Activated CD8-positive, alpha-beta memory T cell treated with anti-CD3 and anti-CD28 coated beads for 1 hour (primary cell): ENCODE measurements around the gene LCN2.
A peak's percentile ranks its signal among the peaks of the same experiment; 100 is the strongest.
"Not testable (repeated sequence)": the region's sequence is repeated elsewhere in the genome, so short reads cannot be mapped to it uniquely, and the experiment has no call there.

ENCODE experiments used
- DNase-seq, 2 donors: peaks; one replicate each; pipeline ENCODE4 v3.0.0-alpha.2; 2020; ENCODE audit warnings: low read depth in 1 of 2; ENCODE audit errors: extremely low read depth in 1 of 2

The LCN2 gene

DNA sequence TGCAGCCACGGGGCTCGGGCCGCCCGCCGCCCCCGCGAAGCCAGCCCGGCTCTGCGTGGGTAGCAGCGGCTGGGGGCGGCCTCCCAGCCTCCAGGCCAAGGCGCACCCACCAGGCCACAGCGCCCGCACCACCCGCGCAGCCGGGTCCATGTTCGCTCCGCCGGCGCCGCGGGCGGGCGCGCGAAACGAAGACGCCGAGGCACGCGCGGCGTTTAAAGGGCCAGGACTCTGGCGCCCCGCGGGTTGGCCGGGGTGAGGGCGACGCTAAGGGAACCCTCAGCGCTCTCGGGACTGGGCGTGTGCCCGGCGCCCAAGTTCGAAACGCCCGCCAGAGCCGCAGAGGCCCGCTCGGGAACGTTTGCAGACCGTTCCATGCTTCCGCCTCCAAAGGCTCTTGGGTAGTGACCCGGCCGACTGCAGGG lies 21.7 kb upstream of the LCN2 start, which contains the start of gene PTGES2:
PTGES2 (minus strand) TSS at position 162 of the 422 bp plus-strand sequence; CDS start at position 150, 12 bp downstream.
- peak; percentile 23 to 75 for DNase-seq

DNA sequence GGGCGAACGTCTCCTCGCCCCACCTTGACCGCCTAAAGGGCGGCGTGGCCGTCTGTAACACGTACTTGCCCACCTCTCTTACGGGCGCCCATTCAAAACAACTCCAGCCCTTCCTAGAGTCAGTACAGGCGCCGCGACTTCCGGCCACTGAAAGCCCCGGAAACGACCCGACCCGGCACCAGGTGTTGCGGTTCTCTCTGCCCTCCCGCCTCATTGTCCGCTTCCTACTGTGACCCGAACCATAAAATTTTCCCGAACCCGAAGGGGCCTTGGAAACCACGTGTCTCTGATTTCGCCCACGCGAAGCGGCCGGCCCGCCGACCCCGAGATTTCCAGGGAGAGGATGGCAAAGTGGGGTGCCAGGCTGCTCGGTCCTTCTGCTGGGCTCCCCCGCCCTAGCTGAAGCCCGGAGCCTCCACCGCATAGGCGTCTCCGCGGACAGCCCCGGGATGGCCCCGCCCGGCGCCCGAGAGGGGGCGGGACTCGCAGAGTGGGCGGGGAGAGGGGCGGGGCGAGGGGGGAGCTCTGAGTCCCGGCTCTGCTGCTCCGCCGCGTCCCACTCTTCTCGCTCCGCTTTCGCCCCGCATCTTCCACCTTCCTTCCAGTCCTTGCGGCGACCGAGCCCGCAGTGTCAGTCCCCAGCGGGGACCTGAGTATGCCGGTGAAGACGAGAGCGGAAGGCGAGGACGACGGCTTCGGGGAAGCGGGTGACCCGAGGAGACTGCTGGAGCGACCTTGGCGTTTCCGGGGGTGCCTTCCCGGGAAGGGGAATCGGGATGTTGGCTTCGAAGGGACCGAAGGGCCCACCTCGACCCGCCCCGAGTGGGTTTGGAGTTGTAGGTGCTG lies 21.0 kb upstream of the LCN2 start:
- peak; percentile 55 to 74 for DNase-seq

DNA sequence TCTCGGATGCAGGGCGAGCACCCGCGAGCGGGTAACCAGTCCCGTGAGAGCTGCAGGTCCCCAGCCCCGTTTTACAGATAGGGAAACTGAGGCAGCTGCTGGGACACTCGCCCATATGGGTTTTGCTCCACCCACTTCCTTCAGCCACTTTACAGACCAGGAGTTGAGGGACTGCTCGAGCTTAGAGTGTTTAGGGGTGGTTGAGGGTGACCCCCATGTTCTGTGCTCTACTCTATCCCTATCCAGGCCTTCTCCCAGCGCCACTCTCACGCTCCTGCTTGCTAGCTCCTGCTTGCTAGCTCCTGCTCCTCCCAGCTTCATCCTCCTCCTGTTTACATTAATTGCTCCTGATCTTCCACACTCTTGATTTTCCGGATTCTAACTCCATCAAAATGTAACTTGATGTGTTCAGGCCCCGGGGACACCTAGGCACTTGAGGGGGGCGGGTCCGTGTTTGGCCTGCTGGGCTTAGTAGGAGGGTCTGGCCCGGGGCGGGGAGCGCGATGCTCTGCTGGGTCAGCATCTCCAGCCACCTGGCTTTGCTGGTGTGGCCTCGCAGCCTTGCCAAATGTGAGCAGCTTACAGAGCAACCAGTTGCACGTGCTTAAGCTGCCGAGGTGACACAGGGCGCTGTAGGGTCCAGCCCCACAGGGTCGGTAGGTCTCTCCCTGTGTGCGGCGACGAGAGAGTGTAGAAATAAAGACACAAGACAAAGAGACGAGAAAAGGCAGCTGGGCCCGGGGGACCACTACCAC lies 20.2 kb upstream of the LCN2 start:
- no peak for DNase-seq

DNA sequence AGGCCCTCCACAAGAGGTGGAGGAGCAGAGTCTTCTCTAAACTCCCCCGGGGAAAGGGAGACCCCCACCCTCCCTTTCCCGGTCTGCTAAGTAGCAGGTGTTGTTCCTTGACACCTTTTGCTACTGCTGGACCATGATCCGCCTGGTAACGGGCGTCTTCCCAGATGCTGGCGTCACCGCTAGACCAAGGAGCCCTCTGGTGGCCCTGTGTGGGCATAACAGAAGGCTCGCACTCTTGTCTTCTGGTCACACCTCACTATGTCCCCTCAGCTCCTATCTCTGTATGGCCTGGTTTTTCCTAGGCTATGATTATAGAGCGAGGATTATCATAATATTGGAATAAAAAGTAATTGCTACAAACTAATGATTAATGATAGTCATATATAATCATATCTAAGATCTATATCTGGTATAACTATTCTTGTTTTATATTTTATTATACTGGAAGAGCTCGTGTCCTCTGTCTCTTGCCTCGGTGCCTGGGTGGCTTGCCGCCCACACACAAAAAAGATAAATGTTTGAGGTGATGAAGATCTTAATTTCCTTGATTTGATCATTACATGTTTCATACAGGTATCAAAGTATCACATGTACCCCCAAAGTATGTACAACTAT lies 19.2 kb upstream of the LCN2 start:
- DNase-seq, result not testable (repeated sequence)

DNA sequence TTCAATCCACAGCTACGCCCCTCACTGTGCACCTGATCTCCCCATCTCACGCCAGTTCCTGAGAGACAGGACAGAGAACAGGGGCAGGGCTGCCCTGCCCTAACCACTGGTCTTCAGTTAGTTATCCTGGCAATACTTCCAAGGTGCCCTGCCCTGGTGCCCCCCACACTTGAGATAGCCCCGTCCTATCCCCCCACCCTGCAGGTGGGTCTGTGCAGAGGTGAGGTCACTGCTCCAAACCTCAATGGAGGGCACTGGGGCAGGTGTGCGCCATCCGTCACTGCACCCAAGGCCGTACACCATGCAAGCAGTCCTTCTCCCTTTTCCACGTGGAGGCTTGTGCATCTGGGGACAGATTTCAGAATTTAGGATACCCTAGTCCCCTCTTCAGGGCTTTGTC lies 18.6 kb upstream of the LCN2 start:
- not testable (repeated sequence) for DNase-seq

DNA sequence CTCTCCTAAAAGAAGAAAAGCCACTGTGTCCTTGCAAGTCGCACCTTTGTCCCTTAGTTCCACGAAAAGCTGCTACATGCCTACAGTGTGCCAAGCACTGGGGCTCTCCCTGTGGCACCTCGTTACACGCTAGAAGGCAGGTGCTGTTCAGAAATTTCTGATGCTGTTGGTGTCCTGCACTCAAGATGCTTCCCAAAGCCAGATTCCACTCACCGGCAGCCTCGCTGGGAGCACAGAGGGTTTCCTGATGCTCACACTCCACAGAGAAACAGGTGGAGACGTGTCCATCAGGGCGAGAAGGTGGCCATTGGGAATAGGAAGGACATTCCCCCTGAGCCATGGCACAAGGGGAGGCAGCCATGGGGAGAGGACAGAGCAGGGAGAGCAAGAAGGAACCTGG lies 17.9 kb upstream of the LCN2 start:
- not testable (repeated sequence) for DNase-seq

DNA sequence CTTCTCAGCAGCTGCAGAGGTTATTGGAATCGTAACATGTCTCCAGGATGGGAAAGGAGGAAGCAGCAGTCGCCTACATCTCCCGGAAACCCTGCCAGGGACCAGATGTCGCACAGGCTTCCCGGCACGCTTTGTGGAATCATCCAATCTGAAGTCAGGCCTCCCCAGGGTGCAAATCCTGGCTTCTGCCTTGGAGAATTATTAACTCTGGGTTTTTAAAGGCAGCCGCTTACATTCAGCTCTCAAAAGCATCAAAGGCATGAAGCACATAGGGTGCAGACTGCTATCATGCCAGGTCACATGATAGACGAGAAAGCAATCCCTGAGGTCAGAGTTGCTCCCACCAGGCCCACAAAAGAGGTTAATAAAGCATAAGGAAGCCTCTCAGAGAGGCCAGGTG lies 17.1 kb upstream of the LCN2 start:
- DNase-seq, result not testable (repeated sequence)

DNA sequence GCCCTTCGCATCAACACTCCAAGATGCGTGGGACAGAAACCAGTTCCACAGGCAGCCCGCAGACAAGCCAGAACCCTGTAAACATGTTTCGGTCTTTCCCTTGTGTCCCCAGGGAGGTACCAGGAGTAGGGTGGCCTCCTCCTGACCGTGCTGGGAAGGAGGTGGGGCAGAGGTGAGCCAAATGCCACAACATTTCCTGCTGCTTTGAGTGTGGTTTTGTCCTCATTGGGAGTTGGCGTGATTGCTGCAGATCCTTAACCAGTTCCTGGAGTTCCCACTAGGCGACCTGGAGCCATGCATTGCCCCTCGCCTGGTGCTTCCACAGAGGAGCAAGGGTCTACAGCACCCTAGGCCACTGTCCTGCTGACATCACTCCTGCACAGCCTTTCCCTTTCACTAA lies 13.7 kb upstream of the LCN2 start:
- not testable (repeated sequence) for DNase-seq

DNA sequence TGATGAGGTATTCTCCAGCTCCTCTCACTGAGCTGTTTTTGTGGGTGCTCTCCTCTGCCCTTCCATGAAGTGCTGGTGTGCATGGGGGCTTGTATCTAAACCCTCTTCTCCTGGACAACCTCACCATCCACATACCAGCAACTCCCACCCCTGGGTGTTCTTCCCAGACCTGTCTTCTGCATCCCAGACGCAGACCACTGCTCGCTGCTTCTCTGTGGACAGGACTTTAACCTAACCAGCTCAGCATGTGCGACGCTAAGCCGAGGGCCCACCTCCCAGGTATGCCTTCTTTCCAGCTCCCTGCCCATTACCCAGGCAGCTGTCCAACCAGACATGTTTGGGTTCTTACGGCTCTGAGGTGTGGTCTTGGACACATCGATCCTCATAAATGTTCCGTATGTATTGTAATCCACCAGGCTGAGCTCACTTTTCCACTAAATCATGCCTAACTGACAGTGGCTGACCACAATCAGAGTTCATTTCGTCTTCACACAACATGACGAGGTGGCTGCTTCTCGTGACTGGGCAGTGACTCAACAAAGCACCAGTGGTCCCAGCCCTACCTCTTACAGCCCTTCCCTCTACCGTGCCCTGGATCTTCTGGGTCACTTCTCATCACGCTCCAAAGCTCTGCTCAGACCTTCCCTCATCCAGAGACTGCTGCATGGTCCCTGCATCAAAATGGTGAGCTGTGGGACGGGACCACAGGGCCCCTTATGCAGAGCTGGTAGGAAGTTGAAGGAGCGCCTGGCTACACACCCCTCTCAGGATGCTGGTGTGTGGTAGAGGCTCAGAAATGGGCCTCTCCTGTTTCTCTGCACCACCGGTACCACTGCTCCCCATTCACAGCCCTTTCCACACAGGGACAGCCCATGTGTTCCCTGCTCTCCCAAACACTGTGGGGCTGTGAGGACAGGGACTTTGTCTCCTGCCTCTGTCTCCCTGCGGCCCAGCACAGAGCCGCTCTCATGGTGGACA lies 12.1 kb upstream of the LCN2 start:
- no peak for DNase-seq

DNA sequence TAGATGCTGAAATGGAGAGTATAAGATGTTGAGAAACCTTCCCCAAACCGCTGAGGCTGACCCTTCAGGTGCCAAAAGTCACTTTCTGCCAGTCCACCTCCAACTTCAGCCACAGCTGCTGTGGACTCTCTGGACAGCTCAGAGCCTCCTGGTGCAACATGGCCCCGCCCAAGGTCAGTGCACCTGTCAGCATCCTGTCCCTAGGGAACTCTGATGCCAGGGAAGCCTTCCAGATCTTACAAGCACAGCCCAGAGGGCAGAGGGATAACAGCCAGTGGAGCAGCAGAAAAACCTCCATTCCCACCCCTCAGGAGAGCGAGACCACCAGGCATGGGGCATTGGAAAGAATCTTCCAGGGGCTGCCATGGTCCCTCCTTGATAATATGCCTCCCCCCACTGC lies 11.3 kb upstream of the LCN2 start:
- DNase-seq, result no peak

DNA sequence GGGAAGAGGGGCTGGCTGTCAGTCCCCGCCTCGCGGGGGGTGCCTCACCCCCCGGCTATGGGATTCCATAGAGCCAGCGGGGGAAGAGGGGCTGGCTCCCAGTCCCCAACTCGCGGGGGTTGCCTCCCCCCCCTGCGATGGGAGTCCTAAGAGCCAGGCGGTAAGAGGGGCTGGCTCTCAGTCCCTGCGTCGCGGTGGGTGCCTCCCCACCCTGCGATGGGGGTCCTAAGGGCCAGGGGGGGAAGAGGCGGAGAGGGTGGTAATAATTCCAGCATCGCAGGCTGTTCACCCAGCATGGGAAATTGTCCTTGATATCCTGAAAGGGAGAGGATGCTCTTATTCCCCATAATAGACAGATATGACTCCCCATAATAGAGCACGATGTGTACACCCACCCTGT lies 9.6 kb upstream of the LCN2 start:
- no peak for DNase-seq

DNA sequence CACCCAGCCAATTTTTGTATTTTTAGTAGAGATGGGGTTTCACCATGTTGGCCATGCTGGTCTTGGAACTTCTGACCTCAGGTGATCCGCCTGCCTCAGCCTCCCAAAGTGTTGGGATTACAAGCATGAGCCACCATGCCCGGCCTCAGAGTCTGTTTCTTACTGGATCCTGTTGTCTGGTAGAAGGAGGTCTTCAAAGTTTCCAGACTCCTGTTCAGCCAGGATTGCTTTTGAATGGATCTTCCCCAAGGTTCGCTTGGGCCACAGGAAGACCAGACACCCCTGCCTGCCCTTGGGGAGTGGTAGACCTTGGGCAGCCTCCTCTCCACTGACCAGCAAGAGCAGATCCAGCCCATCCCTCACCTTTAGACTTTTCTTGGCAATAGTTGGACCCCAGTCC lies 7.6 kb upstream of the LCN2 start:
- no peak for DNase-seq

DNA sequence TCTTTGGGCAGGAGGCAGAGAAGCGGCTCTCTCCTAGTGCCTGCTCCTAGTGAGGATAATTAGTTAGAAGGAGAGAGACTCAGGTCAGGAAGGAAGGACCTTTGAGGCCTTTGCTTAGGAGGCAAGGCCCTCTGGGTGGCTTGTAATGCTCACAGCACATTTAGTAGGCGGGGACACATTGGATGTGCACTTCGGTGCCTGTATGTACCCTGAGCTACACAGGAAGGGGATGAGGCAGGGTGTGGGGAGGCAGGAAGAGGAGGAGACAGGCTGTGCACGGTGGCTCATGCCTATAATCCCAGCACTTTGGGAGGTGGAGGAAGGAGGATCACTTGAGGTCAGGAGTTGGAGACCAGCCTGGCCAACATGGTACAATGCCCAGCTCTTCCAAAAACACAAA lies 7.2 kb upstream of the LCN2 start:
- no peak for DNase-seq

DNA sequence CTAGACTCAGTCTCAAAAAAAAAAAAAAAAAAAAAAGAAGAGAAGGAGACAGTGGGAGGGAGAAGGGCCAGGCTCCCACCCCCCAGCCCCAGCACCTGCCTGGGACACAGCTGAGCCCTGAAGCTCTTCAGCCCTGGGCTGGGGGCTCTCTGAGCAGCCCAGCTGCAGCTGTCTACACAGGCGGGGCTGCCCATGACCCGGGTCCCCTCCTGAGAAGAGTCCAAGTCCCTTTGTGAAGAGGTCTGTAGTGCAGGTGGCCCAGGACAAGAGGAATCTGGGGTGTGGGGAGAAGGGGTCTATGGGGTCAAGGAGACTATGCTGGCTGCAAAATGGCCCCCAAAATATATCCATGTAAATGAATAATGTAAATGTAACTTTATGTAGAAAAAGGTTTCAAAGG lies 6.7 kb upstream of the LCN2 start:
- no peak for DNase-seq

DNA sequence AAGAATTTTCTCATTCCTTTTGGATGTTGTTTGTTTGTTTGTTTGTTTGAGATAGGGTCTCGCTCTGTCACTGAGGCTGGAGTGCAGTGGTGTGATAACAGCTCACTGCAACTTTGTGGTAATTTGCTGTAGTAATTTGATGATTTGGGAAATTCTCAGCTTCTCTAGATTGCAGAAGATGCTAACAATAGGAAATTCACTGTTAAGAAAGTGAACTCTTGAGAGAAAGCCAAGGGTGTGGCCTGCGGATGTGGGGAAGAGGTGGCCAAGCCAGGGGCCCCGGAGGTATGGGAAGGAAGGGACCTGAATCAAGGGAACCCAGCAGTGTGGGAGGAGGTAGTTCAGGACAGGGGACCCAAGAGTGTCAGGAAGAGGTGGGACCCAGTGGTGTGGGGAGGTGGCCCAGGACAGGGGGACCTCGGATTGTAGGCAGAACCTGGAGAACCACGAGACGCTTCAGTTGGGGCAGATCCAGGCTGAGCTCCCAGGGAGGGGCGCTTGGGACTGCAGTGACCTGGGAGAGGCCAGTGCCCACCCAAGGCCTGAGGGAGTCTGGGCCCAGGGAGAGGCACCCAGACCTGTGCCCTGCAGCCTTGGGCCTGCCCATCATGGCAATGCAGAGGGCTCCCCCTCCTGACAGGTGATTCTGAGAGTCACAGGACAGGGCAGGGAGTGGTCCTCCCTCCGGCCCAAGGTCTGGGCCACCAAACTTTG lies 5.6 kb upstream of the LCN2 start:
- no peak for DNase-seq

DNA sequence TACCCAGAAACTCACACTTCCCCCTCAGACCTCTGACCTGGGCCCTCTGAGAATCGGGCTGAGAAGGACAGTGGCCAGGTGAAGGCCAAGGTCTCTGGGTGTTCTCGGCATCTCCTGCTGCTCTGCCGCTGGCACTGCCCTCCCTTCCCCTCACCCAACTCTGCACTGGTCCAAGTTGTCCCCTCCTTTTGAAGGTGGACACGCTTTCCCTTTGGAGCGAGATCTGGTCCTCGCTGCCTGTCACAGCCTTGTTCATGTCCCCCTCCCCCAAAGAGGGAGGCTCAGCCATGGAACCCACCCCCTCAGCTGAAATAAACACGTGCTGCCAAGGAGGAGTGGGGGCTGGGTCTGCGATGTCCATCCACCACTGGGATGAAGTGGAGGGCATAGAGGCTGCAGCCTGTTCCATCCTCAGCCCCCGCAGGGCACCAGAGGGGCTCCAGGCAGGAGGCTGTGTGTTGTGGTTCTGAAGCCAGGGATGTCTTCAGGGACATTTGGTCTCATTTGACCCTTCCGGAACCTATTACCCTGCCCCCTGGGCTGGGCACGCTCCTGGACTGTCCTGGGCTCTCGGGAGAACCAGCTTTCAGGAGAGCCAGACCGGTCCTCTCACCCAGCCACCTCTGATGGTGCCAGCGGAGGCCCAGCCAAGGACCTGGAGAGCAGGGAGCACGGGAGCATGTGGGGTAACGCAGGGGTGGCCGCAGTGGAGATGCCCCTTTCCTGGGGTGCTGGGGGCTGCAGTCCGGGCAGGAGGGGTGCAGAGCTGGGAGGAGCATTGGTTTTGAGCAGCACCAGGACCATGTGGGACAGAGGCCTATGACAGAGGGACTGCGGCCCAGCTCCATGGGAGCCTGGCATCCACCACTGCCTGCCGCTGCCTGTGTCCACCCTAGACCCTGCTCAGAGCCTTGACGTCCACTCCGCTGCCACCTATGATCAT lies 4.7 kb upstream of the LCN2 start:
- DNase-seq, result no peak

DNA sequence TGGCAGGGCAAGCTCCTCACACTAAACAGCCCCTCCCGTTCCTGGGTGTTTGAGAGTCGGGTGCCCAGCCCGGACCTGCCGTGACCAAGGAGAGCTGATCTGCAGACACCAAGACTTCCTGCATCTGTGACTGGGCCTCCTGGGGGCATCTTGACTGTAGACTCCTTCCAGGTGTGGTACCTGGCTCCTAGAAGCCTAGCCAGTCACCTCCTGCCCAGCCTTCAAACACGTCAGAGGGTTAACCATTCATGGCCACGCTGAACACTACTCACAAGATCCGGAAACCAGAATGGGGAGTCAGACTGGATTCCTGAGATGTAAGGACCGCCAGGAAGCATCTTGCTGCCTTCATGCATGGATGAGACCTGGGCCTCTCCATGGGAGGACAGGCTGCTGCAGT lies 3.7 kb upstream of the LCN2 start:
- DNase-seq, result no peak

DNA sequence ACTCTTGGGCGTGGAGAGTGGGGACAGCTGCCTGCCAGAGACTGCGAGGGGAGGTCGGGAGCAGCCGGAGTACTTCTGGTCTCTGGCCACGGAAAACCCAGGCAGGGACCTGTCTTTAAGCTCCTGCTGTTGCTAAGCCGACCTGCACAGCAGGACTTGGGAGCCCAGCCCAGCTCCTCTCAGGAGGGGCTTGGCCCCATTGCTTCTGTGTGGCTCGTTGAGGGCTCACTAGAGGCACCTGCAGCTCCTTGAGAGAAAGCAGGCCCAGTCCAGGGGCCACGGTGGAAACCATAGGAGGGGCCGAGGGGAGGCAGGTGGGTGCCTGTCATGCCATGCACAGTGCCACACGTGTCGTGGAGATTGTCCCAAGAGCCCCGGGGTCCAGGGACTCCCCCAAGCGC lies 3.3 kb upstream of the LCN2 start:
- DNase-seq, result no peak
